ENCODE data around the gene SLC16A12.

Gene SLC16A12

GRCh38 chr10:89513206-89513605 is 22.2 kb downstream of the SLC16A12 start:
- TF ChIP-seq ZNF274 (IDR thresholded peaks at IDR 0.05; ENCODE audit: low read depth, low read length) = no peak

GRCh38 chr10:89505640-89506275 is 29.6 kb downstream of the SLC16A12 start:
- H3K4me3 ChIP-seq (ENCODE audit: low read length) = no peak overlapping the region
- TF ChIP-seq ZNF274 (IDR thresholded peaks at IDR 0.05; ENCODE audit: low read depth, low read length) = no peak

More at GRCh38 chr10:89513206-89513605, 22.2 kb downstream of the SLC16A12 start:
- no peak overlapping the region for H3K4me3 ChIP-seq (ENCODE audit: low read length)

GRCh38 chr10:89504691-89505090 is 30.7 kb downstream of the SLC16A12 start:
- H3K4me3 ChIP-seq (ENCODE audit: low read length) = no peak overlapping the region
- TF ChIP-seq ZNF274 (IDR thresholded peaks at IDR 0.05; ENCODE audit: low read depth, low read length) = no peak

GRCh38 chr10:89503652-89504370 is 31.6 kb downstream of the SLC16A12 start:
- no peak for TF ChIP-seq ZNF274 (IDR thresholded peaks at IDR 0.05; ENCODE audit: low read depth, low read length)
- no peak overlapping the region for H3K4me3 ChIP-seq (ENCODE audit: low read length)

- H3K4me3 ChIP-seq (ENCODE audit: low read length) = no peak overlapping the region
- no peak for TF ChIP-seq ZNF274 (IDR thresholded peaks at IDR 0.05; ENCODE audit: low read depth, low read length)
Observed at GRCh38 chr10:89503151-89503550, 32.2 kb downstream of the SLC16A12 start.

- H3K4me3 ChIP-seq (ENCODE audit: low read length) = no peak overlapping the region
- TF ChIP-seq ZNF274 (IDR thresholded peaks at IDR 0.05; ENCODE audit: low read depth, low read length) = no peak
Observed at GRCh38 chr10:89502549-89502948, 32.8 kb downstream of the SLC16A12 start.

- no peak for TF ChIP-seq ZNF274 (IDR thresholded peaks at IDR 0.05; ENCODE audit: low read depth, low read length)
- no peak overlapping the region for H3K4me3 ChIP-seq (ENCODE audit: low read length)
Observed at GRCh38 chr10:89494575-89494974, 40.8 kb downstream of the SLC16A12 start.

- no peak for TF ChIP-seq ZNF274 (IDR thresholded peaks at IDR 0.05; ENCODE audit: low read depth, low read length)
- H3K4me3 ChIP-seq (ENCODE audit: low read length) = no peak overlapping the region
Observed at GRCh38 chr10:89494068-89494467, 41.3 kb downstream of the SLC16A12 start.

GRCh38 chr10:89491932-89492331 is 43.5 kb downstream of the SLC16A12 start:
- TF ChIP-seq ZNF274 (IDR thresholded peaks at IDR 0.05; ENCODE audit: low read depth, low read length) = no peak
- H3K4me3 ChIP-seq (ENCODE audit: low read length) = no peak overlapping the region

GRCh38 chr10:89490596-89491335 is 44.6 kb downstream of the SLC16A12 start:
- TF ChIP-seq ZNF274 (IDR thresholded peaks at IDR 0.05; ENCODE audit: low read depth, low read length) = no peak
- H3K4me3 ChIP-seq (ENCODE audit: low read length) = no peak overlapping the region

- no peak for TF ChIP-seq ZNF274 (IDR thresholded peaks at IDR 0.05; ENCODE audit: low read depth, low read length)
- H3K4me3 ChIP-seq (ENCODE audit: low read length) = no peak overlapping the region
Observed at GRCh38 chr10:89482256-89482655, 53.1 kb downstream of the SLC16A12 start.

GRCh38 chr10:89481662-89482061 is 53.7 kb downstream of the SLC16A12 start:
- no peak overlapping the region for H3K4me3 ChIP-seq (ENCODE audit: low read length)
- TF ChIP-seq ZNF274 (IDR thresholded peaks at IDR 0.05; ENCODE audit: low read depth, low read length) = no peak

- TF ChIP-seq ZNF274 (IDR thresholded peaks at IDR 0.05; ENCODE audit: low read depth, low read length) = no peak
- no peak overlapping the region for H3K4me3 ChIP-seq (ENCODE audit: low read length)
Observed at GRCh38 chr10:89479771-89480446, 55.5 kb downstream of the SLC16A12 start.

Measured in GM08714 (cell line).